AG20443 (cell line): ENCODE results near the gene NDUFAF2.

ENCODE experiments used
- DNase-seq: peaks from one replicate; pipeline ENCODE4 v3.0.0; 2012; ENCODE audit warnings: low spot score, mixed read lengths

Gene NDUFAF2

DNA sequence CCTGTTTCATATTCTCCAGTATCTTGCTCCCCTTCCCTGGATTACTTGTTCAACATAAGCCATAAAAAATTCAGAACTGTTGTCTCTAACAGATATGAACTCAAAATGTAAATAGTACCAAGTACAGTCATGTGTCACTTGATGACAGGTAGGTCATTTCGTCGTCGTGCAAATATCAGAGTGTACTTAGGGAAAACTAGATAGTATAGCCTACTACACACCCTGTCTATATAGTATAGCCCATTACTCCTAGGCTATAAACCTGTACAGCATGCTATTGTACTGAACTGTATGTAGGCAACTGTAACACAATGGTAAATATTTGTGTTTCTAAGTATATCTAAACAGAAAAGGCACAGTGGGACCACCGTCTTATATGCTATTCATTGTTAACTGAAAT, 178.1 kb downstream of the NDUFAF2 start:
- DNase-seq: no peak

DNA sequence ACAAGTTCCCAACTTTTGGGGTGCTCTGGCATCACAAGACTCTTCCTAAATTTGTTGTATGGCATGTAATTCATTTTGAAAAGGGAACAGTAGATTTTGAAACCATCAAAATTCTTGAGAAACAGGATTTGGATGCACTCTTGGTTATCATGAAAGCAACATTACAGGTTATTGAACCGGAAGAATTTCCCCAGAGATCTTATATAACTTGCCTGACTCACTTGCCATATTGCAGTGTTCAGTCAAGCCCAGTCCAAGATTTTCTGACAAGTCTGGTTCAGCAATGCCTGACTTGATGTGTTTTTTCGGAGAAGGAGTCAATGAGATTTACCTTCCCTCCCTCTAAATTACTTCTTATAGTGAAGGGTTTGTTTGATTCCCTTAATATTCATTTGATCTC, 185.3 kb downstream of the NDUFAF2 start:
- no peak for DNase-seq

DNA sequence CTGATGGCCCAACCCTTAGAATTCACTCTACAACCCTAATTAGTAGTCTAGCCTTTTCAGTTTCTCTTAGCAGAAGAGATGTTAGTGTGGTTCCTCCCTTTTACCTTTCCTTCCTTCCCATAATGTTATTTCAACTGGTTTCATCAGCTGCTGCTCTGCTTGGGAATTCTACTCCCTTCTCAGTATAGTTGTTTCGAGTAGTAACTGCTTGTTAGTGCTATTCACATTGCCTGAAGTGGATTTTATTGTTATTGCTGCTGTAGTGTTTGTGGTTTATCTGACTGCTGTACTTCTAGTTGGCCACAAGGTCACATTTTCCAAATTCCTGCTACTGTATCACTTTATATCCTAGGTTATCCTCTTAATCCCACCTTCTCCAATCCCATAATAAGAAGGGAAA, 187.6 kb downstream of the NDUFAF2 start:
- DNase-seq: peak; percentile 10

DNA sequence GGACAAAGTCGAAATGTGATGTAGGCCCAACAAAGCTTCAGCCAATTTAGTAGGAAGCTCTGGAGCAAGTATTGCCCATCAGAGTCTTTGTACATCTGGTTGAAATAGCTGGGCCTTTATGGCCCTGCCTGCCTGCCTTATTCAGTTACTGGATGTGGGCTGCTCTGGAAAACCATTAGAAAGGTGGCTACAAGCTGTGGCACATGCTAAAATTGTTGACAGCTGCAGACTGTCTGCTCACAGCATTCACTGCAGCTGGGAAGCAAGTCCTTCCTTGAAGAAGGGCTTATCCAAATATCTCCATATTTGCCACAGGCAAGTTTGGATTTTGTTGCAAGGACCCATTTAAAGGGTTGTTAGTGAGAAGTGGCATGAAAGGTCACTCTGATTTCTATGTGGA, 192.8 kb downstream of the NDUFAF2 start:
- no peak for DNase-seq

DNA sequence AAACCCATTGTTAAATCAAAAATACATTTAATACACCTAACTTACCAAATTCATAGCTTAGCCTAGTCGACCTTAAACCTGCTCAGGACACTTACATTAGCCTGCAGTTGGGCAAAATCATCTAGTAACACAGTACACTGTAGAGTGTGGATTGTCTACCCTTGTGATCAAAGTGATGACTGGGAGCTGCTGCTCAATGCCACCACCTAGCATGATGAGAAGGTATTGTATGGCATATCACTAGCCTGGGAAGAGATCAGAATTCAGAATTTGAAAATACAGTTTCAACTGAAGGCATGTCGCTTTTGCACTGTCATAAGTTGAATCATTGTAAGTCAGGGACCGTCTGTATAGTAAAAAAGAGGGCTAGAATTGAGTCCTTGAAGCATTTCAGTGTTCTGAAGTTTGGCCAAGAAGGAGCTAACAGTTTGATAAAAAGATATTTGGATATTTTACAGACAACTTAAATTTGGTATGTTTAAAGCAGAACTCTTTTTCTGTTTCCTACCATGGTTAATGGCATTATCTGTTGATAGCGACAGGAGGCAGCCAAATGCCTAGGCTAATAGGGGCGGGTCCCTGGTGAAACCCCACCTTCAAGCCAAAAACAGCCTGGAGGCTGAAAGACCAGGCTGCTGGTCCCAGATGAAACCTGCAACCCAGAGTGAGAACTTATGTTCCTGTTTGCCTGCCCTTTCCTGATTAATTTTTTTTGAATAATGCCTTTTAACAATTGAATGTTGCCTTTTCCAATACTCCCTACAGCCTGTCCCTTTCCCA, 194.3 kb downstream of the NDUFAF2 start:
- peak; percentile 19 for DNase-seq

DNA sequence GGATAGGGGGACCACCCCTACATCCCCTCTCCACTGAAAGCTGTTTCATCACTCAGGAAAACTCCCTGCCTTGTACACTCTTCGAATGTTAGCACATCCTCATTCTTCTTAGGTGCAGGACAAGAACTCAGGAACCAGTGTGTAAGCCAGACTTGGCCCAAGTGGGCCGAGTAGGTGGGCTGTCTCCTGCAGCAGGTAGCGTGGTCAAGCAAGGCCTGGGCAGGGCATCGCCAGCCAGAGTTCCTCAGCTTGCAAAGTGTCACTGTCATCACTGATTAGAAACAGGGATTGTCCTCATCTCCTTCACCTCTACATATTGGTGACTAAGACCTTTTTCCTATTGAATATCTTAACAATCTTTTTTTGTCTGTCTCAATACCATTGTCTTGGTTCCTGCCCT, 194.9 kb downstream of the NDUFAF2 start:
- no peak for DNase-seq

DNA sequence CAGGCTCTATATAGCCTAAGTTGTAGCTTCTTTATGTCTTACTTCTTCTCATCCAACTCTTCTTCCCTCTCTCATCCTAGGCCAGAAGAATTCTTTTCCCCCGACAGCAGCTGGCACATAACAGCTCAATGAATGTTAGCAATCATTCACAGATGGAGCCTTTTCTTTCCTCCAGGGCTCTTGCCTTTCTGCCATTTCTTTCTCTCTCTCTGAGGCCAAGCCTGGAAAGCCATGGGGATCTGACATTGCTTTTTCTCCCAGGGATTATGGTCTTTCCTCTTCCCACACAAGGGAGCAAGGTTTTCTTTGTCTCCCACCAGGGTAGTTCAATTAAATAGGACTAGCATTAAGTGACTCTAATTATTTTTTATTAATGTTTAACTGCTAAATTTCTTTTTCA, 196.8 kb downstream of the NDUFAF2 start:
- DNase-seq: no peak

DNA sequence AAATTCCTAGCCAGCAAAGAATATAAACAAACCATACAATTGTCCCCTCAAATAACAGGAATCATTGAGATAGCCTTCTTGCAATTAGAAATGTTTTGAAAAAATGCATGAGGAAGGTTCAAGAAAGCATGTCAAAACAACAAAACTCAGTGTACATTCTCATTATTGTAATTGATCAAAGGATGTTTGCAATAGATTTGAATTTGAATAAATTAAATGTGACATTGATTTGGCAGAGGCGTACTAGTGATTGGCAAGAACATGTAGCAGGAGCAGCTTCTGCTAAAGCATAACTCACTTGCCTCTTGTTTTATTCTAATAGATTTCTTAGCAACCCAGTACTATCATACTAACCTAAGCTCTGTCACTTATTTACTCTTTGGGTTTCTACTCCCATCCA, 197.4 kb downstream of the NDUFAF2 start:
- no peak for DNase-seq

DNA sequence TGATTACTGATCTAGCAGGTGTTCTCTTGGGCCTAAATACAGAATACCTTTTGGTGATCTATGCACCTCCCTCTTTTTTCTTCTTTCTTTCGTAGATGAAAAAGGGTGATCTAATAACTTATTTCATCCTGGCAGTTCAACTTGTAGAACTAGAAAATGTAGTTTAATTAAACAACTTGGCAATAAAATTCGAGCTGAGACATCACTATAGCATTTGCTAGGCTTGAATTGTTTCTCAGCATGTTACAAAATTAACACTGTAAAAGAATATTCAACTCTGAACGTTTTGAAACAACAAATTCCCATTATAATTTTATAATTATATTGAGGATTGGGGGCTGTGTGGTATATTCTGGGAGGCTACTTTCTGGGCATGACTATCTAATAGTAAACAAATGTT, 197.8 kb downstream of the NDUFAF2 start:
- DNase-seq: no peak

DNA sequence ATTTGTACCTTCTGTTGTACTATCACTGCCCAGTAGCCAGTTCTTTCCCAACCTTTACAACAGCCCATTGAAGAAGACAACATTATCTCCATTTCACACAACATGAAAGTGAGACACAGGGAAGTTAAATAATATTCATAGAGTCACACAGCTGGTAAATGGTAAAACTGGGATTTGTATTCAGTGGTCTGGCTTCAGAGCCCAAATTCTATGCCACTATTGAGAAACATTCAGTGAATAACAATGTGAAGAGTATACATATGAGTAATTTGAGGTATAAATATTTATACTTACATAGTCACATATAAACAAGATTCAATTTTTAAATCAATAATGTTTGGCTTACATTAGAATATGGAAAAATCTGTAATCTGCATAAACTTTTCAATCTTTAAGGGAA, 203.5 kb downstream of the NDUFAF2 start:
- no peak for DNase-seq

DNA sequence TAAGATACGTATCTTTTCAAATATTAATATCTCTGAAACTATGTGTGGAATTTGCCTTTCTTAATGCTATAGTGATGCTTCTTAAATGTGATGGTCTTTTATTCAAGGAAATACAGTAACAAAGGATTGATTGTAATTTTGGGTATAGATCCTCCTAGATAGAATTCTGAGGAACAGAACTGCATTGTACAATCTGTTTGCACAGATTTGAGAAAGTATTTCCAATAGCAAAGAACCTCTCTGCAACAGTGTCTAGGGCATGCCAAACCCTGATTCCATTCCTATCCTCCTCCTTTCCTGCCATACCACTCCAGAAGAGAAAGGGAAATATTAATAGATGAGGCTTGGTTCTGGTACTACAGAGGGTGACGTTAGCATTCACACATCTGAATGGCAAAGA, 206.9 kb downstream of the NDUFAF2 start:
- no peak for DNase-seq

DNA sequence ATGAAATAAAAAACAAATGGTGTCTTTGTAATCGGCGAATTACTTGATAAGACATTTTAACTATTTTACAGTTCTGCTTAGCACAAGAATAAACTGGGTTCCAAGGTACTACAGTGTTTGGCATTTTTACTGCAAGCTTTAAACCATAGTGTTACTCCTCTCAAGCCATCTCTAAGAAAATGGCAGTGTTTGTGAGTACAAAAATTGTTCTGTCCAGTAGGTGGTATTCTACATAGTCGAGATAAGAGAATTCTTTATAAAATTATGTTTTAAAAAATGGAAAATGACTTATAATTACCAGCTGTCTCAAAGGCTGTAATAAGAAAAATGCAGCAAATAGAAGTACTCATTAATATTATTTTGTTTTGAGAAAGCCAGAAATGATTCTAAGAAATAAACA, 214.1 kb downstream of the NDUFAF2 start:
- no peak for DNase-seq

DNA sequence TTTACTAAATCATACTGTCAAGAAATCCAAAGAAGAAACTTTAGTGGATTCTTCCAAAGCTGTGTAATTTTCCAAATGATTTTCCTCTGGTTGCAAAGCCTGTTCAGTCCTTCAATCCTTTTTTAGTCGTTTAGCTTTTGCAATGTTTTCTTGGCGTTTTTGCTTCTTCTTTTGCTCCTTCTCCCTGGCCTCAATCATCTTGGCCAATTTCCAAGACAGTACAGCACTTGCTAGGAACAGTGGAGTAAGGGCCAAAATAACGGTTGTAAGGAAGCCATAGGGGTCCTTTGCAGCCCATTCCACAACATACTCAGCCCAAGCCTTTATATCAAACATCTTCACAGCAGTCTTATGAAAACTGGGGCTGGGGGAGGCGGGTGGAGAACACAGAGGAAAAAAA, 214.8 kb downstream of the NDUFAF2 start:
- DNase-seq: no peak

DNA sequence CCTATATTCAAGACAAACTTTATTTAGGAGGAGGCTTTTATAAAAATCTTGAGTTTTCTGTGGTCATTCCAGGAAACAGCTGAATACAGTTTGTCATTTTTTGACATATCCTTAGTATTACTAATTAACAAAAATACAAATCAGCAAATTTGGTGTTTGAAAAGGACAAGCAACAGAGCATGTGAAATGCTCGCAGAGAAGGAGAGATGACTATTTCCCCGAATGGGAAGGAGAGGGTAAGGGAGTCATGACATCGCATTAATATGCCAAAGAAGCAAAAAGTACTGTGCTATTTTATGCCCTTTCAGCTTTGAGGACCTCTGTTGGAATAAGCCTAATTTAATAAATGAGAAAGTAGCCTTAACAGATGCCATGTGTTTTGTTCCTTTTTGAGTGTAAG, 215.5 kb downstream of the NDUFAF2 start:
- DNase-seq: no peak

DNA sequence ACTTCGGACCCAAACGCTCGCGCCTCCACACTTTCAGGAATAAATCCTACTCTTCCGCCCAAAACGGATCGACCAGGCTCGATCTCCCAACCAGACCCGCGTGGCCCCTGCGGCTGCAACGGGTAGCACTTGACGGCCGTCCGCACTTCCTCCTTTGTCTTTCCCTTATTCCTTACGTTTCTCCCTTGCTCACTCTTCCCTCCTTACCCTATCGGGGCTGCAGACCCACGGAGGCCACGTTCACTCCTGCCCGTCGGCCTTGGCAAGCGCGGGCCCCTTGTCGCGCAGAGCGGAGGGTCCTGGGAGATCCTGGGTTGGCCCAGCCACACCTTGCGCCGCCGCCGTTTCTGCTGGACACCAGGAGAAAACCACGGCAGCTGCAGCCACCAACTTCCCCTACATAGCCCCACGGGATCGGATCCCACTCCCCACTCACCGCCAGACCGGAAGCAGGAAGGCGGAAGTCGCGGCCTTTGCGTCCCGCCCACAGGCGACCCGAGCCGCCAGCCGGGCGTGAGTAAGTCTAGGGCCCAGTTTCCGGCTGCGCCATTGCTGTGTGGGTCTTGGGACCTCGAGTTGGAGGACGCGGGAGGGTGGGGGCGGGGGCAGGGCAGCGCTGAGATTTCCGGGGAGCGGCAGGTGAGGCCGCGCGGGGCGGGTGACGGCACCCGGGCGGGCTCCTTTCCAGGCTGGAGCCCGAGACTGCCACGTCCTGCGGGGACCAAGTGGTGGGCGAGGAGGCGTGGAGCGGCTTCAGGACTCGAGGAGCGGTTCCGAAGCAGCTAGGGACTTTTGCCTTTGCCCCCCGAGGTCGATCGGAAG, 217.2 kb downstream of the NDUFAF2 start, which contains the start of gene SMIM15:
Gene SMIM15, minus strand, starts transcription at position 459 of the 822 bp plus-strand sequence. CDS start 2,297 bp downstream, outside the sequence.
- peak; percentile 94 for DNase-seq

DNA sequence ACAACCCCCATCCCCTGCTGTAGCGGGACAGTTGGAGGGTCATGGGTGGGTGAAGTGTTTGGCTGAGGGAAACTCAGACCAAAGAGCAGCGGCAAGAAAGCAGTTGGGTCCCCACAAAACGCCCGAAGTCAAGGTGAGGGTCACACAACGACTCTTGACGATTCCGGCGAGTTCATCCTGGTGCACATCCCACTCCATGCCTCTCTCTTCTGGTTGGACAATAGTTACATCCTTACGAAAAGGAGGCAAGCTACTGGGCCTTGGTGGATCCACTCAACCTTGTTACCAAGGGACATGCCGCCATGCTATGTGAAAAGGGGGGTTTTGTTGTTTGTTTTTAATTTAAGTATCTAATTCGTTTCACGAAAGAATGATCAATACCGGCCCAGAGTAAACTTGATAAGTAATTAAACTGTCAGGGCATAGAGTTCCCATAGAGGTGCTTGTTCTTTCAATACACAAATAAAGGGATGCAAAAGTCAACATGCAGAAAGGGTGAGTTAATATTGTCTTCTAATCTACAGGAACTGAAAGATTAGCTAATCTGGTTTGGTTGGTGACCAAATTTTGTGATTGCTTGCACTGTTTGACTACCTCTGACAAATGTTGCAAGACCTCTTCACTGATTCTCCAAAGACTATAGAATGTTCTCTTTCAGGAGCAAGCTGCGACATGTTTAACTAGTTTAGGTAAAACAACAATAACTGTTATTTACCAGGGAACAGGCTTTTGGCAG, 218.0 kb downstream of the NDUFAF2 start:
- no peak for DNase-seq

DNA sequence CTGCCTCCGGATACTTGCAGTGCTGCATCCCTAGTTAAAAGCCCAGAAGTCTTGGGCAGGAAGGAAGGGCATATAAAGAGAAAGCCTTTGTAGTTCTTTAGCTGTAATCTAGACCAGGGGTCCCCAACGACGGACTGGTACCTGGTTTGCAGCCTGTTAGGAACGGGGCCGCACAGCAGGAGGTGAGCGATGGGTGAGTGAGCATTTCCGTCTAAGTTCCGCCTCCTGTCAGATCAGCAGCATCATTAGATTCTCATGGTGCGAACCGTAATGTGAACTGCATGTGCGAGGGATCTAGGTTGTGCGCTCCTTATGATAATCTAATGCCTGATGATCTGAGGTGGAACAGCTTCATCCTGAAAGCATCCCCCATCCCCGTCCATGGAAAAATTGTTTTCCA, 218.9 kb downstream of the NDUFAF2 start:
- DNase-seq: no peak

DNA sequence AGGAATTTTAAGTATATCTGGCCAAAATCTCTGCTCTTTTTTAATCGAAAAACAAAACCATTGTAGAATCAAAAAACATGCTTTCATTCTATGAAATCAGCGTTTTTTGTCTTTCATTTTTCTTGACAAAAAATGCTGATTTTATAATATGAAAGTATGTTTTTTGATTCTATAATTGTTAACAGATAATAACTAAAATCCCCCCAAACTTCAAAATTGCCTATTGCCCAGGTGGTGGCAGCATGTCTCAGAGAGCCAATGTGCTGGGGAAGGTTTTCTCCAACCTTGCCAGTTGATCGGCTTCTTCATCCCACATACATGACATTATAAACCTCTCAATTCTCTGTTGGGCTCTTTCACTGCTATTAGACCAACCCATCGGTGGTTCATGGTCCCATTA, 222.4 kb downstream of the NDUFAF2 start:
- peak; percentile 60 for DNase-seq

DNA sequence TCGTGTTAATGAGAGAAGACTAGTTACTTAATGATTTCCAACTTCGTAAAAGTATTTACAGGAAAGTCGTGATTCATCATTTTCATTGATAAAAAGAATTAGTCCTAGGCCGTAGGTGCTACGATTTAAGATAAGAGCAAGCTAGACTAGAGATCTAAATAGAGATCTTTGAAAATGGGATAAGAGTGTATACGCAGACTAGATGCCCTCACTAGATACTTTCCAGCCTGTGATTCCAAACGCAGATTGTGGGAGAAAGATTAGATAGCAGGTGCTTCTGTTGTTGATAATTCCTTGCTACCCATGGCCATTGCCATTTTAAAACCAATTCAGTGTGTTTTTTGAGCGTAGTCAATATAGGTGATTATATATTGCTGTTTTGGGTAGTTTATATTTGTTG, 223.9 kb downstream of the NDUFAF2 start:
- no peak for DNase-seq

DNA sequence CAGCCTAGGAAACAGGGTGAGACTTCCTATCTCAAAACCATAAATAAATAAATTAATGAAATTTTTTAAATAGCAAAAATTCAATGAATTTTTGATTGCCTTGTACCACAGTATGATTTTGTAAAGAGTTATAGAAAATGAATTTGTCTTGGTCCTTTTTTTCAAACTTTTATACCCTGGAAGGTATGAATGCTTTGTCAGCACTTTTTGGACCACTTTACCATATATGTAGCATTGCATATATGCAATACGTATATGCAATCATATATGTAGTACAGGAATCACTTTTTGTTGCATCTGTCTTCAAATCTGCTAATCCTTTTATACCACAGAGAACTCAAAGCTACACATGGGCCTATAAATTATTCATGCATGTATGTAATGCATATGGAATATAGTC, 226.5 kb downstream of the NDUFAF2 start:
- DNase-seq: no peak

DNA sequence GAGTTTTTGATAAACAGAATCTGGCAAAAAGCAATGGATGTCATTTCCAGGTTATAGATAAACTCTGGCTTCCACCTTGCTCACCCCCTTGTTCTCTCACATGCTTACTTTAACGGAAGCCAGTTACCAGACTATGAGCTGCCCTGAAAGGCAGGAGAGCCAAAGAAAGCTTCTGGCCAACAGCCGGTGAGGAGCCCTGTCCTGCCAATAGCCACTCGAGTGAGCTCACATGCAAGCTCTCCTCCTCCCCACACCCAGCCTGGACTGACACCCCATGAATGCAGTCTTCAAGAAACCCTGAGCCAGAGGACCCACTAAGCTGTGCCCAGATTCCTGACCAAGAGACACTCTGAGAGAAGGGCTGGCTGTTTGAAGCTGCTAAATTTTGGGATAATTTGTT, 231.6 kb downstream of the NDUFAF2 start:
- no peak for DNase-seq

DNA sequence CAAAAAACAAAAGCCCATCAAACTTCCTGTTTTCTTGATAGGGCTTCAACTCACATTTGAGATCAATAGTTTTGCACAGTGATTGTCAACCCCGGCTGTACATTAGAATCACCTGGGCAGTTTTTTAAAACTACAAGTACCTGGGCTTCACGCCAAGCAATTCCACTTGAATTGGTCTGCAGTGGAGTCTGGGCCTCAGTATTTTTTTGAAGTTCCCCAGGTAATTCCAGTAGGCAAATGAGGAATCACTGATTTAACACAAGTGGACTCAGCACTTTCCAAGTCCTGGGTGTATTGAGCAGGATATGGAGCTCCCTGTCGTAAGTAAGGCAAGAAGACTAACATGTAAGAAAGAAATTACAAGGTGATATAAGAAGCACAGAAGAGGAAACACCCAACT, 232.1 kb downstream of the NDUFAF2 start:
- DNase-seq: no peak

DNA sequence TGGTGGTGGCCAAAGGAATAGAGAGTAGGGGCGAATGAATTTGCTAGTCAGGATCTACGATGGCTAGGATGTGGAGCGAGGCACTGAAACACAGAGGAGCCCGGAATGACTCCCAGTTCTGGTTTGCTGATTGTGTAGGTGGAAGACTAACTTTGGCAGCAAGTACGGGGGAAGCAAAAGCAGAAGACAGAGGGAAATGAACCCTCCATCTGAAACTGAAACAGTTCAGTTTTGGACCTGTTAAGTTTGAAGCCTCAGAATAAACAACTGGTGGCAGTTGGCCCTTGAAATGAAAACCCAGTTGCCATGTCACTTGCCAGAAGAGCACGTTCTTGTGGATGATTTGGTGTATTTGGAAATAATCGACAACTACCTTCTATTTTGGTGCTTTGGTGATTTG, 232.7 kb downstream of the NDUFAF2 start:
- no peak for DNase-seq
